HG03045 (cell line): ENCODE results near the gene OSM.
A peak's percentile ranks its signal among the peaks of the same experiment; 100 is the strongest.

Experiments used
- ATAC-seq: cut with Tn5 transposase; IDR thresholded peaks from one replicate; pipeline ENCODE4 v1.9.1; 2021; ENCODE audit warnings: mild to moderate bottlenecking, moderate library complexity; ENCODE audit not compliant: unreplicated experiment

The OSM gene

GRCh38 chr22:30266445-30267381, at the start of gene OSM:
Gene OSM (minus strand): TSS chr22:30266851. CDS start chr22:30266799, 52 bp downstream.
- ATAC-seq = peak; percentile 15

- ATAC-seq = no peak
Observed at GRCh38 chr22:30315962-30316576, 49.4 kb upstream of the OSM start.

GRCh38 chr22:30314915-30315314, 48.3 kb upstream of the OSM start:
- ATAC-seq = no peak

- no peak for ATAC-seq
Observed at GRCh38 chr22:30313527-30314363, 47.1 kb upstream of the OSM start.

GRCh38 chr22:30312053-30312452, 45.4 kb upstream of the OSM start:
- ATAC-seq = no peak

GRCh38 chr22:30310881-30311771, 44.5 kb upstream of the OSM start:
- no peak for ATAC-seq

GRCh38 chr22:30309951-30310741, 43.5 kb upstream of the OSM start:
- ATAC-seq = no peak

- ATAC-seq = no peak
Observed at GRCh38 chr22:30308518-30309230, 42.0 kb upstream of the OSM start.

- no peak for ATAC-seq
Observed at GRCh38 chr22:30308093-30308492, 41.4 kb upstream of the OSM start.

GRCh38 chr22:30307041-30307574, 40.5 kb upstream of the OSM start:
- ATAC-seq = no peak

- ATAC-seq = no peak
Observed at GRCh38 chr22:30306627-30307011, 40.0 kb upstream of the OSM start.

- ATAC-seq = no peak
Observed at GRCh38 chr22:30305906-30306626, 39.4 kb upstream of the OSM start.

- no peak for ATAC-seq
Observed at GRCh38 chr22:30305519-30305905, 38.9 kb upstream of the OSM start.

- ATAC-seq = no peak
Observed at GRCh38 chr22:30304495-30305244, 38.0 kb upstream of the OSM start.

- ATAC-seq = no peak
Observed at GRCh38 chr22:30302810-30303138, 36.1 kb upstream of the OSM start.

GRCh38 chr22:30301995-30302809, 35.6 kb upstream of the OSM start:
- no peak for ATAC-seq

- ATAC-seq = no peak
Observed at GRCh38 chr22:30299322-30299721, 32.7 kb upstream of the OSM start.
